ENCODE measurements around the gene GALR1. TPM values are rescaled to one million over a fixed set of nuclear protein-coding genes. Genes with fewer than 3 reads are reported as not detected.
"Not testable (repeated sequence)": the region's sequence is repeated elsewhere in the genome, so short reads cannot be mapped to it uniquely, and the experiment has no call there.

Gene GALR1
- total RNA-seq, 1 experiment from 2014 or later = not detected

- in situ Hi-C loops (cut with HindIII; ENCODE audit: low sequenced_read_pairs) = no loop called here
- no peak for DNase-seq (ENCODE audit: low spot score)
Observed at GRCh38 chr18:77248873-77249568, 627 bp upstream of the GALR1 start.

- no peak for DNase-seq (ENCODE audit: low spot score)
- in situ Hi-C loops (cut with HindIII; ENCODE audit: low sequenced_read_pairs) = no loop called here
Observed at GRCh38 chr18:77250501-77250925, 865 bp downstream of the GALR1 start.

- in situ Hi-C loops (cut with HindIII; ENCODE audit: low sequenced_read_pairs) = no loop called here
- DNase-seq (ENCODE audit: low spot score) = no peak
Observed at GRCh38 chr18:77250926-77251729, 1.5 kb downstream of the GALR1 start.

- in situ Hi-C loops (cut with HindIII; ENCODE audit: low sequenced_read_pairs) = no loop called here
- no peak for DNase-seq (ENCODE audit: low spot score)
Observed at GRCh38 chr18:77251730-77252050, 2.0 kb downstream of the GALR1 start.

DNA sequence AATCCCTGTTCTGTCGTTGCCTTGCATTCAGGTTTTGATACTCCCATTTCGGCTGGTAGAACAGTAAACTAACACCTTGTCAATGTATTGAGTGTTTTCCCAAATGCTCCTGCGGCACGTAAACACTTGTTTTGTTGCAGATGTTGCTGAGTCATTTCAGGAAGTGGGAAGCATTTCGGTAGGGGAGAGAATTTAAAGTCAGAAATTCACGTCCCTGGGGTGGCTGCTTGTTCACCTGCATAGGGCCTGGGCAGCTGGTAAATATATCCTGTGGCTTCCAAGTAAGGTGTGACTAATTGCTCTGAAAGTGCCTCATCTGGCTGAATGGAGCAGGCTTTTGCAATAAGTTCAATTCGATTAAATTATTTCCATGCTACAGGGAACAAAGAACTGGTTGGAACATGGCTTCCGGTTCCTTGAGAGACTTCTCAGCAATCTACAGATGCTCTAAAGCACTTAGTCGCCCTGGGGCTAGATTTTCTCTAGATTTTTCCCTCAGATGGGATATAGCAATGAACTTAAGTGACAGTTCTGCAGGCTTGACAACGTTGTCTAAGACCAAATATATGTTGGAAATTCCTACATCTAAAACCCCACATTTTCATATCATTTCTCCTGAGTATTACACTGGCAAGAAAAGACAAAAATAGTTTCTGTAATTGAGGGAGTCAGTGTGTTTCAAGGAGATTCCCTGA, 5.2 kb downstream of the GALR1 start:
- DNase-seq (ENCODE audit: low spot score) = no peak
- in situ Hi-C loops (cut with HindIII; ENCODE audit: low sequenced_read_pairs) = no loop called here

DNA sequence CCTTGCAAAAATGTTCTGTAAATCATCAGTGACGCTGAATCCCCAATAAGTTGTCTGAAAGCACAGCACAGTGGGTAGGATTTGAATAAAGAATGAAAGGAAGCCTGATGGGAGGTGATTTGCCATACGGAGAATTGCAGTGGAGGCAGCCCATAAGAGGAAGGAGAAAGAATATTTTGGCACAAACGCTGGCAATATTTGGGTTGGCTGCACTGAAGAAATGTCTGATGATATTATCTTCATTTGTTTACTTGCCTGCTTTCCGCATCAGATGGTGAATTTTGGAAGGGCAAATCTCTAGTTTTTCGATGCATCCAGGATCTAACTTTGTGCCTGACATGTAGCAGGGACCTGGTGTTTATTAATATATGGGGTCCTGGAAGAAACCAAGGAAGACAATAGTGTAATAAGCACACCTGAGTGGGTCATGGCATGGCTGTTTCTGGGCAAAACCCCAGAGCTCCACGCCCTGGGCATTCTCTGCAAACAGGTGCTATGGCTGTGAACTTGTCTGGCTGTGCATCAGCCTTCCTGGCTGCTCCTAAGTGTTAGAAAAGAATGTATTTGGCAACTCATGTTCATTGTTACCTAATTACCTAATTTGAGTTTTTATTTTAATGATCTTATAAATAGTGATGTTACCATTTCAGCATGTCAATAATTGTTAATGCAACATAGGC, 5.9 kb downstream of the GALR1 start:
- DNase-seq (ENCODE audit: low spot score) = no peak
- in situ Hi-C loops (cut with HindIII; ENCODE audit: low sequenced_read_pairs) = no loop called here

- no peak for DNase-seq (ENCODE audit: low spot score)
- in situ Hi-C loops (cut with HindIII; ENCODE audit: low sequenced_read_pairs) = no loop called here
Observed at GRCh38 chr18:77262643-77263465, 13.2 kb downstream of the GALR1 start.

GRCh38 chr18:77263466-77263763, 13.8 kb downstream of the GALR1 start:
- in situ Hi-C loops (cut with HindIII; ENCODE audit: low sequenced_read_pairs) = no loop called here
- no peak for DNase-seq (ENCODE audit: low spot score)

DNA sequence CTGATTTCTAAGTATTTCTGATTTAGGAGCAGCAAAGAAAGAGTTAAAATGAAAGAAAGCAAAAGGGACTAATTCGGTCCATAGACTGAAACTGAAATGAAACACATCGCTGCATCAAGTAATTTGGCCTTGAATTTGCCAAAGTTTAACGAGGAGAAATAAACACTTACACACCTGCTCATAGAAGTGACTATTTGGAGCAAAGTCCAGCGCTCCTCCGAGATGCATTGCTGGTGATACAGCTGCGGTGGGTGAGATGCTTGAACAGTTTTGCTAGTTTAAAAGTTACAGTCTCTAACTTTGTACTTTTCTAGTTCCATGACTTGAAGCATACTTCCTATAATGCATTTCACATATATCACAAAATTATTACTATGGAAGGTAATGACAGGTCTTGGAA, 18.3 kb downstream of the GALR1 start:
- no peak for DNase-seq (ENCODE audit: low spot score)
- in situ Hi-C loops (cut with HindIII; ENCODE audit: low sequenced_read_pairs) = no loop called here

- in situ Hi-C loops (cut with HindIII; ENCODE audit: low sequenced_read_pairs) = no loop called here
- no peak for DNase-seq (ENCODE audit: low spot score)
Observed at GRCh38 chr18:77268456-77268855, 18.8 kb downstream of the GALR1 start.

- in situ Hi-C loops (cut with HindIII; ENCODE audit: low sequenced_read_pairs) = no loop called here
Observed at GRCh38 chr18:77271576-77272481, 22.2 kb downstream of the GALR1 start.

GRCh38 chr18:77290841-77291240, 41.2 kb downstream of the GALR1 start:
- in situ Hi-C loops (cut with HindIII; ENCODE audit: low sequenced_read_pairs); DNase-seq (ENCODE audit: low spot score): not testable (repeated sequence)

More at GRCh38 chr18:77271576-77272481, 22.2 kb downstream of the GALR1 start:
- no peak for DNase-seq (ENCODE audit: low spot score)

DNA sequence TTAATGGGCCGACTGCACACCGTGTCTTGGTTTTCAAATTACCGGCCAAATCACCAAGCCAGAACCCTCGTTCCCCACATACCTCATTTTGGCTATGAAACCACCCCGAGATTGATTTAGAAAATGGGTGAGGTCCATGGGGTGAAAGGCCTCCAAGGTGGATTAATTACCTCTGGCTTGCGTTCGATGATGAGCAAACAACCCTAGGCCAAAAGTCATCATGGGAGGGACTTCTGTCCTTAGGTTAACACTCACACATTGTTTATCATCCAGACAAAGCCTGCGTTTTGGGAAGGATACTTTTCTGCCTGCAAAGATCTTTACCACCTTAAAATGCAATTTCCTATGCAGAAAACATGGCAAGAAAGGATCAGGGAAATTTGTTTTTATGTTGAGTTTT, 48.5 kb downstream of the GALR1 start:
- DNase-seq (ENCODE audit: low spot score) = no peak
- in situ Hi-C loops (cut with HindIII; ENCODE audit: low sequenced_read_pairs) = no loop called here

DNA sequence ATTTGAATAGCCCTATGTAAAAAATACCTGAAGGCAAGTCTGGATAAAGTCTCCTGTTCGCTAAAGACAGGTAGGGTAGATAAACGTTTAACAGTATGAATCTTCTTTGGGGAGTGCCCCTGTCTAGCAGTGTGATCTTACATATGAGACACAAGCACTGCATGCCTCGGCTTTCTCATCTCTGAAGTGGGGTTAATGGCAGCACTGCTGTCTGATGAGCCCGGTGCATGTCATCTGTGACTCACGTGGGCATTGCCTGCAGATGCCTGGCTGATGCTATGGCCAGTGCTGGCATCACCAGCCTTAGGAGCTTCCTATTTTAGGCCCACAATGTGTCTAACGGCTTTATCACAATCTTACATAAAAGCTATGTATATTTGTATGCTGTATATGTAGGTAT, 50.1 kb downstream of the GALR1 start:
- no peak for DNase-seq (ENCODE audit: low spot score)
- in situ Hi-C loops (cut with HindIII; ENCODE audit: low sequenced_read_pairs) = no loop called here

GRCh38 chr18:77300579-77300978, 50.9 kb downstream of the GALR1 start:
- DNase-seq (ENCODE audit: low spot score) = no peak
- in situ Hi-C loops (cut with HindIII; ENCODE audit: low sequenced_read_pairs) = no loop called here

- no peak for DNase-seq (ENCODE audit: low spot score)
Observed at GRCh38 chr18:77304268-77304667, 54.6 kb downstream of the GALR1 start.

GRCh38 chr18:77305676-77306075, 56.0 kb downstream of the GALR1 start:
- in situ Hi-C loops (cut with HindIII; ENCODE audit: low sequenced_read_pairs) = no loop called here
- DNase-seq (ENCODE audit: low spot score) = no peak

More at GRCh38 chr18:77304268-77304667, 54.6 kb downstream of the GALR1 start:
- in situ Hi-C loops (cut with HindIII; ENCODE audit: low sequenced_read_pairs) = no loop called here

DNA sequence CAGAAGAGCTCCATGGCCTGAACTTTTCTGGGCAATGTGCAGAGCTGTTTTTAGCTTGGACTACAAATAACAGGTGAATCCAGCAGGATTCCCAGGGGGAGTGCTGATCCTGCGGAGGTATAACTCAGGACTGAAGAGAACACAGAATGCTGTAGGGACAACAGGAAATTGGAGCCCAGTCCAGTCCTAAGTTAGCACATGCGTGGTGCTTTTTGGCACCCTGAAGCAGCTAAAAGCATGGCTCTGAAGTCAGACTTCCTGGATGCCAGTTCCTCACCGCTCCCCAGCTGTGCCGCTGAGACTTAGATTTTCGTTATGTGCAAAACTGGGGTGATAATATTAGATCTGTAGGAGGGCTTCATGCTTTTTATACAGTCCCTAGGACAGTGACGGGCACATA, 58.6 kb downstream of the GALR1 start:
- in situ Hi-C loops (cut with HindIII; ENCODE audit: low sequenced_read_pairs) = no loop called here
- no peak for DNase-seq (ENCODE audit: low spot score)

All from G401 (cell line).